ENCODE measurements around the gene POLD2. TPM values are rescaled to one million over a fixed set of nuclear protein-coding genes. Genes with fewer than 3 reads are reported as not detected.

The POLD2 gene
- total RNA-seq, 4 donors from 2014 or later, result 33.9 to 87.9 (median 71.0) TPM

DNA sequence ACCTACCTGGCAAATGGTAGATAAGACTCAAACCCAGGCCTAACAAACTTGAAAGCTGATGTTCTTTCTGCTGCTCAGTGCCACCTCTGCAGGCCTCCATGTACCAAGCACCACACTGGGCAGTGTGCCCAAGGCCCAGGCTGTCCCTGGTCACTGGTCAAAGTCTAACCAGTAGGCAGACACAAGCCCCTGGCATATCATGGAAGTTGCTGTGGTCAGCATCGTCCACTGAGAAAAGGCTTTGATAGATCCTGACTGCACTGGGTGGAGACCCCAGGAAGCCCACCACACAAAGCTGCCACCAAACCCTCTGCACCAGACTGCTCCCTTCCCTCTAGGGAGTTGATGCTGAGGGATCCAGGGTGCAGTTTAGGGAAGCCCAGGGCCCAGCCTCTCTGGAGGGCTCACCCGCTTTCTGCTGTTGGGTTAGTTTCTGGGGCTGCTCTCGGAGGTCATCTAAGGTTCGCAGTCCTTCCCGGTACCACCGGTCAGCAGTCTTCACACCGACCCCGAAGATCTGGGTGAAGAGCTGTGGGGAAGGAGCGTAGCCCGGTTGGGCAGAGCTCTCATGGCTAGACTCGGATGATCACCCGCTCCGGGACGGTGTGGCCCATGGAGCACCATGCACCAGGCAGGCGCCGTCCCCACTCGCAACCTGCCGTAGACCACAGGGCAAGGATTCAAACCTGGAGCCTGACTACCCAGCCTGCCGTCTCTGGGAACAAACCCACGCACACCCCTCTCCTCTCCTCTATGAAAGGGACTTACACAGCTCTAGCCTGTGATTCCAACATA is 47.0 kb downstream of the POLD2 start:
- no peak overlapping the region for H3K27ac ChIP-seq
- H3K36me3 ChIP-seq, result peaks cover 0 to 84% (median 17%) of the 10 kb centered on the region in 3 donors
- 90 to 97% methylated on average over 20 of the region's 20 CpGs for WGBS, 2 donors
- peaks cover 0 to 42% (median 13%) of the 10 kb centered on the region in 4 donors for H3K4me1 ChIP-seq
- H3K4me3 ChIP-seq, result no peak overlapping the region
- no peaks in the 10 kb centered on the region for H3K9me3 ChIP-seq
- TF ChIP-seq, protein P1, sequence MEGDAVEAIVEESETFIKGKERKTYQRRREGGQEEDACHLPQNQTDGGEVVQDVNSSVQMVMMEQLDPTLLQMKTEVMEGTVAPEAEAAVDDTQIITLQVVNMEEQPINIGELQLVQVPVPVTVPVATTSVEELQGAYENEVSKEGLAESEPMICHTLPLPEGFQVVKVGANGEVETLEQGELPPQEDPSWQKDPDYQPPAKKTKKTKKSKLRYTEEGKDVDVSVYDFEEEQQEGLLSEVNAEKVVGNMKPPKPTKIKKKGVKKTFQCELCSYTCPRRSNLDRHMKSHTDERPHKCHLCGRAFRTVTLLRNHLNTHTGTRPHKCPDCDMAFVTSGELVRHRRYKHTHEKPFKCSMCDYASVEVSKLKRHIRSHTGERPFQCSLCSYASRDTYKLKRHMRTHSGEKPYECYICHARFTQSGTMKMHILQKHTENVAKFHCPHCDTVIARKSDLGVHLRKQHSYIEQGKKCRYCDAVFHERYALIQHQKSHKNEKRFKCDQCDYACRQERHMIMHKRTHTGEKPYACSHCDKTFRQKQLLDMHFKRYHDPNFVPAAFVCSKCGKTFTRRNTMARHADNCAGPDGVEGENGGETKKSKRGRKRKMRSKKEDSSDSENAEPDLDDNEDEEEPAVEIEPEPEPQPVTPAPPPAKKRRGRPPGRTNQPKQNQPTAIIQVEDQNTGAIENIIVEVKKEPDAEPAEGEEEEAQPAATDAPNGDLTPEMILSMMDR (IDR thresholded peaks at IDR 0.05), result no peak
- TF ChIP-seq EP300 (IDR thresholded peaks at IDR 0.05), result no peak
- TF ChIP-seq POLR2A (IDR thresholded peaks at IDR 0.05), result no peak
- DNase-seq (ENCODE audit: low spot score in 2 of 2), result no peak
- H3K27me3 ChIP-seq, result no peaks in the 10 kb centered on the region

DNA sequence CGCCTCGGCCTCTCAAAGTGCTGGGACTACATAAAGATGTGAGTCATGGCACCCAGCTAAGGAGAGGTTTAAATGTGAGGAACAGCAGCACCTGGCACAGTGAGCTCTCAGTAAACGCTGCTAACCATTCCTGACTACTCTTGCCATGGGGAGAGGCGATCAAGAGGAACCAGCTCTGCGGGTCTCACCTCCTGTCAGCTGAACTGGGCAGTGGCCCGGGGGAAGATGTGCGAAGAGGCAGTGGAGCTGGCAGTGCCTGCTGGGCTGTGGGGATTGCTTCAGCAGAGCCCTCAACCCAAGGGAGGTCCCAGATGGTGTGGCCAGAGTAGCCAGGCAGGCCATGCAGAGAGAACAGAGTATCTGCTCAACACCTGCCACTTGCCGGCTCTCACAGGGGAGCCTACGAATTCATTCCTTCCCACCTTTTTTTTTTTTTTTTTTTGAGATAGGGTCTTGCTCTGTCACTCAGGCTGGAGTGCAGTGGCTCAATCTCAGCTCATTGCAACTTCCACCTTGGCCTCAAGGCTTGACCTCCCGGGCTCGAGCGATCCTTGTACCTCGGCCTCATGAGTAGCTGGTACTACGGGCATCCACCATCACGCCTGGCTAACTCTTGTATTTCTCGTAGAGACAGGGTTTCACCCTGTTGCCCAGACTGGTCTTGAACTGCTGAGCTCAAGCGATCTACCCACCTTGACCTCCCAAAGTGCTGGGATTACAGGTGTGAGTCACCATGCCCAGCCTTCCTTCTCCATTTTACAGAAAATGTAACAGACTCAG is 47.9 kb downstream of the POLD2 start:
- Histone ChIP-seq H3K27me3 (no peaks in the 10 kb centered on the region), H3K4me1 (peaks cover 0 to 34% (median 9%) of the 10 kb centered on the region in 4 donors), H3K36me3 (peaks cover 0 to 80% (median 17%) of the 10 kb centered on the region in 3 donors), H3K4me3 (no peak overlapping the region), H3K27ac (no peak overlapping the region), H3K9me3 (no peaks in the 10 kb centered on the region)
- no peak for TF ChIP-seq POLR2A (IDR thresholded peaks at IDR 0.05)
- TF ChIP-seq, protein P1 (IDR thresholded peaks at IDR 0.05), result no peak
- TF ChIP-seq EP300 (IDR thresholded peaks at IDR 0.05), result no peak
- WGBS, 2 donors, result 92 to 93% methylated on average over 17 of the region's 17 CpGs
- DNase-seq (ENCODE audit: low spot score in 2 of 2), result no peak

DNA sequence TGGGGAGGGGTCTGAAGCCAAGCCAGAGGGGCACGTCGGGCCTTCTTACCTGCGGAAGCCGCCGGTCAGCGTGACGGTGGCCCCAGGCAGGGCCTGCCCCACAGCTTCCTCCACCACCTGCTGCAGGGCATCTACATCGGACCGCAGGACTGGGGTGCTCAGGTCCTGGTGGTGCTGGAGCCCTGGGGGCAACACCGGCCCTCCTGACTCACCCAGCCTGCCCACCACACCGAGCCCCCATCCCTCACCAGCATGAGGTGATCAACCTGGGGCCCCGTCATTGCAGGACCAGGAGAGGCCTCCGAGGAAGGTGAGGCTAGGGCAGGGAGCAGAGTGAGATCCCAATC is 49.0 kb downstream of the POLD2 start:
- Histone ChIP-seq H3K36me3 (peaks cover 0 to 68% (median 17%) of the 10 kb centered on the region in 3 donors), H3K27me3 (no peaks in the 10 kb centered on the region), H3K4me1 (peaks cover 0 to 28% (median 9%) of the 10 kb centered on the region in 4 donors), H3K4me3 (no peak overlapping the region), H3K27ac (peak overlapping the region in 3 of 4 donors; percentile 47 to 83 (median 75)), H3K9me3 (no peaks in the 10 kb centered on the region)
- DNase-seq (ENCODE audit: low spot score in 2 of 2), result no peak
- 84 to 90% methylated on average over 6 to 13 of the region's 13 CpGs for WGBS, 2 donors
- TF ChIP-seq EP300 (IDR thresholded peaks at IDR 0.05), result no peak
- TF ChIP-seq POLR2A (IDR thresholded peaks at IDR 0.05), result no peak

DNA sequence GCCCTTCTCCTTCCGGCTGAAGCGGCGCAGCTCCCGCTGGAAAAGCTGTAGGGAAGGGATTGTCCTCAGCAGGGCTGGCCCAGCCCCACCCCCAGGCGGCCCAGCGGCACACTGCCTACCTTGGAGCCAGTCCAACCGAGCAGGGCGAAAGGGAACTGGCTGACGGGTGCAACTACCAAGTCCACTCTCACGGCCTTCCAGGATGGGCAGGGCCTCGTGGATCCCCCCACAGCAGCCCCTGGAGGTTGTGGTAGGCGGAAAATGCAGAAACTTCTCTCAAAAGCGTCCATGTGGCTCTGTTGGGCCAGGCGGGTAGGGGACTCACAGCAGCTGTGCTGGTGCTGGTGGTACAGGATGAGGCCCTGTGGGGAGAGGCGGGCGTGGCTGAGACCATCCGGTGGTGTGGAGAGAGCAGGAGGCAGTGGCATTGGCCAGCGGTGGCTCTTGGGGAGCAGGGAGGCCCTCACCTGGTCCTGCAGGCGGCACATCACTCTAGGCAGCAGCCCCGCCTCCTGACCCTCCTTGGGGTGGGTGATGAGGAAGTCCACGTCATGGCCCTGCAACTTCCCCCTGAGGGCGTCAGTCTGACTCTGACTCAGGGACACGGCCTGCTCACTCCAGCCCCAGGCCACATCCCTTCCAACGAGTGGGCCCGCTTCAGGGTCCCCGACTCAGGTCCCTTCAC is 49.5 kb downstream of the POLD2 start:
- 56 to 73% methylated on average over 15 to 17 of the region's 26 CpGs for WGBS, 2 donors
- TF ChIP-seq POLR2A (IDR thresholded peaks at IDR 0.05), result peak in 1 of 2 donors; percentile 42
- TF ChIP-seq, protein P1 (IDR thresholded peaks at IDR 0.05), result no peak
- Histone ChIP-seq H3K27me3 (no peaks in the 10 kb centered on the region), H3K27ac (peak overlapping the region in 3 of 4 donors; percentile 47 to 83 (median 75)), H3K4me1 (peaks cover 0 to 28% (median 9%) of the 10 kb centered on the region in 4 donors), H3K9me3 (no peaks in the 10 kb centered on the region), H3K36me3 (peaks cover 0 to 63% (median 17%) of the 10 kb centered on the region in 3 donors), H3K4me3 (no peak overlapping the region)
- DNase-seq (ENCODE audit: low spot score in 2 of 2), result peak; percentile 35 to 48
